ENCODE results near the gene LMAN2. TPM values are rescaled to one million over a fixed set of nuclear protein-coding genes. Genes with fewer than 3 reads are reported as not detected.

Gene LMAN2
- total RNA-seq, 5 donors from 2014 or later (not counting 1 experiment from before 2014, with no cell fraction given), result 67.2 to 122 (median 106) TPM

DNA sequence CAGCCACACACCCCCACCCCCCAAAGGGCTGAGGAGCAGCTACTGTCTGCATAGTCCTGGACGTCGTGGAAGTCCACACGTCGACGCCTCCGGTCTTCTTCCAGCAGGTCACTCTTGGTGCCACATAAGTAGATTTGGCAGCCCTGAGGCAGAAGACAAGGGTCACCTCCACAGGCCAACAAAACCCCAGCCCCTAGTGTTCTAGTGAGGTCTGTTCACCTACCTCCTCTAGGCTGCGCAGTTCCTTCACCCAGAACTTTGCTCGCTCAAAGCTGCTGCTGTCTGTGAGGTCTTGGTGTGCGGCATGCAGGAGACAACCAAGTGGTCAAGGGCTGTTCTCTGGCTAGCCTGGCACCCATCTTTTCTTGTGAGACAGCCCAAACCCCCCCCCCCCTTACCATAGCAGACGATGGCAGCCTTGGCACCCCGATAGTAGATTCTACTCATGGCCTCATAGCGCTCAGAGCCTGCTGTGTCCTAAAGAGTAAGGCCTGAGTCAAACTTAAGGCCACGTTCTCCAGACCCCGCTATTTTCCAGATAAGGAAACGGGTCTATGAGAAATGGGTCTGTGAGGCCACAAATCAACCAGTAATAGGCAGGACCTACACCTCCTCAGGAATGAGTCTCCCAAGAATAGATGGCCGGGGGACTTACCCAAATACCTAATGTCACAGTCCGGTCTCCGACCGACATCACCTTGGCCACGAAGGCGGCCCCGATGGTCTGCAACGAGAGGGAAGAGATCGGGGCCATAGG, 48.9 kb downstream of the LMAN2 start:
- Mint-ChIP-seq H3K9me3 (no peaks in the 10 kb centered on the region), H3K36me3 (peaks cover 15% of the 10 kb centered on the region), H3K27ac (peak overlapping the region; percentile 80 to 85), H3K4me1 (peaks cover 69 to 80% (median 74%) of the 10 kb centered on the region in 3 donors), H3K27me3 (no peaks in the 10 kb centered on the region), H3K4me3 (peak overlapping the region; percentile 91 to 94 (median 92))
- Histone ChIP-seq H3K27ac (ENCODE audit: low read length) (peak overlapping the region; percentile 52), H3K9me3 (no peaks in the 10 kb centered on the region), H3K36me3 (ENCODE audit: control insufficient read depth in 2 of 2, extremely low read depth in 1 of 2, insufficient read depth in 1 of 2, low read length in 1 of 2) (peaks cover 0 to 23% of the 10 kb centered on the region in 2 donors), H3K4me3 (ENCODE audit: control insufficient read depth in 1 of 2, extremely low read depth in 1 of 2, low read length in 1 of 2) (peak overlapping the region; percentile 49 to 83), H3K27me3 (replicated peaks in 1 of 2; ENCODE audit: control insufficient read depth in 2 of 2, extremely low read depth in 1 of 2, insufficient read depth in 2 of 2, low read length in 1 of 2) (no peaks in the 10 kb centered on the region), H3K4me1 (ENCODE audit: control insufficient read depth in 1 of 2, extremely low read depth in 1 of 2, insufficient read depth in 2 of 2, low read length in 2 of 2) (peaks cover 19 to 73% of the 10 kb centered on the region in 2 experiments)
- DNase-seq (no peak), ATAC-seq (replicated peaks in 1 of 4) (no peak)
- POLR2A ChIA-PET, result no interaction called here
- CTCF ChIA-PET, result interaction anchor here (0.5 to 1.7 kb wide), 2 partner anchors 7 to 154 kb away, joined by 4 read pairs; no protein-coding TSS in a partner anchor
- WGBS (ENCODE audit: insufficient coverage), result 53% methylated on average over 21 of the region's 24 CpGs

DNA sequence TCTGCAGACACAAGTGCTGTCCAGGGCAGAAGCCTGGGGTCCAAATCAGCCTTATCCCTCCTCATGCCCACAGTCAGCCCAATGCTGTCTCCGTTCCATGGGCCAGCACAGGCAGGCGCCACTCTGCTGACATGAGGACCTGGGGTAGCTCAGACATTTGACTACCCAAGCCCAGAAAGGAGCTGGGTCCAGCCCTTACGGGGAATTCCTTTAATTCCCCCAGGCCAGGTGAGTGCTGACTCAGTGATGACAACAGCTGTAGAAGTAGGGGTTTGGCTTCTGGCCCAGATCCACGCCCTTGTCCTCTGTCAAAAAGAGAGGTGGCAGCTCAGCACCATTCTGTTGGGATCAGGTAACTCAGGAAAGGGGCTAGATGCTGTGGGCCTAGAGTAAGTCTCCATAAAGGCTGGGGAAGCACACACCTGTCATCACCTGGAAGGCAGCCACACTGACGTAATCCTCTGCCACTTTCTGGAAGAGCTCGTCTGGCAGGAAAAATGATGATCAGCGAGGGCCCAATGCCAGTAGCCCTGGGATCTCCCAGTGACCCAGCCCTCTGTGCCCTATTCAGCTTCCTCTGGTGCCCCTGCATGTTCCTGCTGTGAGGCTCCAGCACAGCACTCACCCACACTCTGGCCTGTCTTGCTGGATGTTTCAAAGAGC, 49.8 kb downstream of the LMAN2 start:
- Mint-ChIP-seq H3K9me3 (no peaks in the 10 kb centered on the region), H3K4me3 (peak overlapping the region; percentile 91 to 94 (median 92)), H3K27ac (peak overlapping the region; percentile 80 to 93), H3K27me3 (no peaks in the 10 kb centered on the region), H3K4me1 (peaks cover 72 to 80% (median 74%) of the 10 kb centered on the region in 3 donors), H3K36me3 (peaks cover 11% of the 10 kb centered on the region)
- no peak overlapping the region for H3K4me3 ChIP-seq (ENCODE audit: control insufficient read depth in 1 of 2, extremely low read depth in 1 of 2, low read length in 1 of 2)
- peaks cover 21 to 69% of the 10 kb centered on the region in 2 experiments for H3K4me1 ChIP-seq (ENCODE audit: control insufficient read depth in 1 of 2, extremely low read depth in 1 of 2, insufficient read depth in 2 of 2, low read length in 2 of 2)
- peak in 1 of 35 experiments; percentile 42 for DNase-seq
- no peak for ATAC-seq (replicated peaks in 1 of 4)
- POLR2A ChIA-PET, result interaction anchor here in 1 of 2 donors (0.6 kb wide), 2 partner anchors 13 to 428 kb away, joined by 3 to 4 read pairs; no protein-coding TSS in a partner anchor
- H3K36me3 ChIP-seq (ENCODE audit: control insufficient read depth in 2 of 2, extremely low read depth in 1 of 2, insufficient read depth in 1 of 2, low read length in 1 of 2), result peaks cover 0 to 15% of the 10 kb centered on the region in 2 donors
- WGBS (ENCODE audit: insufficient coverage), result 91% methylated on average over 6 of the region's 7 CpGs
- no peaks in the 10 kb centered on the region for H3K9me3 ChIP-seq
- H3K27ac ChIP-seq (ENCODE audit: low read length), result peak overlapping the region; percentile 73
- no peaks in the 10 kb centered on the region for H3K27me3 ChIP-seq (replicated peaks in 1 of 2; ENCODE audit: control insufficient read depth in 2 of 2, extremely low read depth in 1 of 2, insufficient read depth in 2 of 2, low read length in 1 of 2)
- CTCF ChIA-PET, result interaction anchor here in 1 of 2 donors (0.5 to 1.7 kb wide), 2 partner anchors 8 to 187 kb away, joined by 4 to 6 read pairs; no protein-coding TSS in a partner anchor

GRCh38 chr5:177300951-177301350, 50.5 kb downstream of the LMAN2 start:
- ChIA-PET CTCF (interaction anchor here in 1 of 2 donors (1.7 kb wide), 1 partner anchor 9 kb away, joined by 4 read pairs; no protein-coding TSS in a partner anchor), POLR2A (interaction anchor here in 1 of 2 donors (0.6 kb wide), 1 partner anchor 428 kb away, joined by 3 read pairs; no protein-coding TSS in a partner anchor)
- peak overlapping the region; percentile 93 to 94 for H3K27ac Mint-ChIP-seq
- Histone ChIP-seq H3K4me1 (ENCODE audit: control insufficient read depth in 1 of 2, extremely low read depth in 1 of 2, insufficient read depth in 2 of 2, low read length in 2 of 2) (peaks cover 25 to 74% of the 10 kb centered on the region in 2 experiments), H3K27me3 (replicated peaks in 1 of 2; ENCODE audit: control insufficient read depth in 2 of 2, extremely low read depth in 1 of 2, insufficient read depth in 2 of 2, low read length in 1 of 2) (no peaks in the 10 kb centered on the region), H3K27ac (ENCODE audit: low read length) (peak overlapping the region; percentile 73), H3K4me3 (ENCODE audit: control insufficient read depth in 1 of 2, extremely low read depth in 1 of 2, low read length in 1 of 2) (no peak overlapping the region), H3K36me3 (ENCODE audit: control insufficient read depth in 2 of 2, extremely low read depth in 1 of 2, insufficient read depth in 1 of 2, low read length in 1 of 2) (peaks cover 0 to 17% of the 10 kb centered on the region in 2 donors), H3K9me3 (no peaks in the 10 kb centered on the region)
- ATAC-seq (replicated peaks in 1 of 4) (no peak), DNase-seq (no peak)
- H3K36me3 Mint-ChIP-seq, result peaks cover 8% of the 10 kb centered on the region
- no CpG with 5 or more reads among the region's 2 CpGs for WGBS (ENCODE audit: insufficient coverage)
- H3K4me3 Mint-ChIP-seq, result peak overlapping the region in 2 of 3 donors; percentile 57 to 92
- no peaks in the 10 kb centered on the region for H3K9me3 Mint-ChIP-seq
- H3K4me1 Mint-ChIP-seq, result peaks cover 74 to 81% (median 80%) of the 10 kb centered on the region in 3 donors
- H3K27me3 Mint-ChIP-seq, result no peaks in the 10 kb centered on the region

GRCh38 chr5:177300236-177300880, 51.1 kb downstream of the LMAN2 start:
- H3K4me1 ChIP-seq (ENCODE audit: control insufficient read depth in 1 of 2, extremely low read depth in 1 of 2, insufficient read depth in 2 of 2, low read length in 2 of 2), result peaks cover 31 to 74% of the 10 kb centered on the region in 2 experiments
- 0% methylated on average over 2 of the region's 4 CpGs for WGBS (ENCODE audit: insufficient coverage)
- POLR2A ChIA-PET, result no interaction called here
- no peak overlapping the region for H3K4me3 ChIP-seq (ENCODE audit: control insufficient read depth in 1 of 2, extremely low read depth in 1 of 2, low read length in 1 of 2)
- Mint-ChIP-seq H3K27me3 (no peaks in the 10 kb centered on the region), H3K36me3 (peaks cover 13% of the 10 kb centered on the region), H3K9me3 (no peaks in the 10 kb centered on the region), H3K27ac (peak overlapping the region; percentile 93 to 94), H3K4me1 (peaks cover 74 to 81% (median 80%) of the 10 kb centered on the region in 3 donors), H3K4me3 (peak overlapping the region; percentile 57 to 92 (median 57))
- CTCF ChIA-PET, result interaction anchor here (1.3 to 1.6 kb wide), 2 partner anchors 10 kb away, joined by 3 to 6 read pairs; no protein-coding TSS in a partner anchor
- H3K36me3 ChIP-seq (ENCODE audit: control insufficient read depth in 2 of 2, extremely low read depth in 1 of 2, insufficient read depth in 1 of 2, low read length in 1 of 2), result peaks cover 0 to 17% of the 10 kb centered on the region in 2 donors
- peak overlapping the region; percentile 73 for H3K27ac ChIP-seq (ENCODE audit: low read length)
- H3K9me3 ChIP-seq, result no peaks in the 10 kb centered on the region
- DNase-seq (peak in 32 of 35 experiments; percentile 26 to 81 (median 54)), ATAC-seq (replicated peaks in 1 of 4) (peak; percentile 7 to 62 (median 30))
- no peaks in the 10 kb centered on the region for H3K27me3 ChIP-seq (replicated peaks in 1 of 2; ENCODE audit: control insufficient read depth in 2 of 2, extremely low read depth in 1 of 2, insufficient read depth in 2 of 2, low read length in 1 of 2)

DNA sequence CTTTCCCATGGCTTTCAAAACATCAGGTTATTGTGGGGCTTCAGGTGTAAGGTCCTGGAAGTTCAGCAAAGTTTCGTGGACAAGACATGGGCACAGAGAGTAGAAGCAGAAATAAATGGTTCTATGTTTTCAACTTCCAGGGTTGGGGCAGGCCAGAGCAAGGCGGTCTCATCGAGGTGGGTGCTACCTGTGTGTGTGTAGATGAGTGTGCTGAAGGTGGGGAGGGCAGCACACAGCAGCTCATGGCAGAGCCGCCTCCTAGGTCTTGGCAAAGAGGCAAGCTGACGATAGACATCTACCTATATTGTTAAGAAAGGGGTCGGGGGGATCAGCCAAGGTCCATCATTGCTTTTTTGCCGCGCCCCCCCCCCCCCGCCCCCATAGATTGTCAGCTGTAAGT, 51.8 kb downstream of the LMAN2 start:
- ATAC-seq (replicated peaks in 1 of 4) (no peak), DNase-seq (no peak)
- H3K27ac ChIP-seq (ENCODE audit: low read length), result peak overlapping the region; percentile 73
- ChIA-PET POLR2A (no interaction called here), CTCF (interaction anchor here (0.6 to 1.6 kb wide), 4 partner anchors 10 to 73 kb away, joined by 3 to 6 read pairs (median 4); no protein-coding TSS in a partner anchor)
- no peaks in the 10 kb centered on the region for H3K9me3 ChIP-seq
- H3K4me3 ChIP-seq (ENCODE audit: control insufficient read depth in 1 of 2, extremely low read depth in 1 of 2, low read length in 1 of 2), result no peak overlapping the region
- H3K27me3 Mint-ChIP-seq, result no peaks in the 10 kb centered on the region
- H3K36me3 ChIP-seq (ENCODE audit: control insufficient read depth in 2 of 2, extremely low read depth in 1 of 2, insufficient read depth in 1 of 2, low read length in 1 of 2), result peaks cover 0 to 23% of the 10 kb centered on the region in 2 donors
- H3K27ac Mint-ChIP-seq, result peak overlapping the region; percentile 87 to 88
- peaks cover 12% of the 10 kb centered on the region for H3K36me3 Mint-ChIP-seq
- peaks cover 73 to 79% (median 78%) of the 10 kb centered on the region in 3 donors for H3K4me1 Mint-ChIP-seq
- H3K27me3 ChIP-seq (replicated peaks in 1 of 2; ENCODE audit: control insufficient read depth in 2 of 2, extremely low read depth in 1 of 2, insufficient read depth in 2 of 2, low read length in 1 of 2), result no peaks in the 10 kb centered on the region
- WGBS (ENCODE audit: insufficient coverage), result 89% methylated on average over 3 of the region's 9 CpGs
- H3K4me3 Mint-ChIP-seq, result peak overlapping the region in 1 of 3 donors; percentile 92
- no peaks in the 10 kb centered on the region for H3K9me3 Mint-ChIP-seq
- peaks cover 31 to 68% of the 10 kb centered on the region in 2 experiments for H3K4me1 ChIP-seq (ENCODE audit: control insufficient read depth in 1 of 2, extremely low read depth in 1 of 2, insufficient read depth in 2 of 2, low read length in 2 of 2)

Data from T-cell (primary cell).